Karpas-422 (cell line): Measurements from ENCODE around the gene MME. TPM values are rescaled to one million over a fixed set of nuclear protein-coding genes. Genes with fewer than 3 reads are reported as not detected.

Experiments
- DNase-seq: peaks from one replicate; pipeline ENCODE4 v3.0.0-alpha.2; 2015
- H2AFZ ChIP-seq: fragments of 200-600 bp; sonication (generic); 2 replicates; pipeline ENCODE4 v1.6.1; 2014; ENCODE audit warnings: antibody characterized with exemption, low read length, mixed read lengths
- H3K27ac ChIP-seq: fragments of 200-600 bp; sonication (generic); 2 replicates; pipeline ENCODE4 v1.5.1; 2014; ENCODE audit warnings: mild to moderate bottlenecking, low read length, moderate library complexity
- H3K27me3 ChIP-seq: fragments of 200-600 bp; sonication (generic); 2 replicates; pipeline ENCODE4 v1.6.1; 2014; ENCODE audit warnings: low read length, mixed read lengths
- H3K36me3 ChIP-seq: fragments of 200-600 bp; sonication (generic); 2 replicates; pipeline ENCODE4 v1.6.1; 2014; ENCODE audit warnings: low read length, mixed read lengths; ENCODE audit not compliant: insufficient read depth
- H3K4me1 ChIP-seq: fragments of 200-600 bp; sonication (generic); 2 replicates; pipeline ENCODE4 v1.6.1; 2014; ENCODE audit warnings: mild to moderate bottlenecking, low read length, mixed read lengths
- H3K4me2 ChIP-seq: fragments of 200-600 bp; sonication (generic); 2 replicates; pipeline ENCODE4 v1.6.1; 2014; ENCODE audit warnings: low read length, low read depth, mild to moderate bottlenecking; ENCODE audit not compliant: poor library complexity, severe bottlenecking
- H3K4me3 ChIP-seq: fragments of 200-600 bp; sonication (generic); 2 replicates; pipeline ENCODE4 v1.5.1; 2014; ENCODE audit warnings: mild to moderate bottlenecking, antibody characterized with exemption, low read length, mixed read lengths
- H3K79me2 ChIP-seq: fragments of 200-600 bp; sonication (generic); 2 replicates; pipeline ENCODE4 v1.6.1; 2014; ENCODE audit warnings: mild to moderate bottlenecking, low read length, mixed read lengths
- H3K9ac ChIP-seq: fragments of 200-600 bp; sonication (generic); 2 replicates; pipeline ENCODE4 v1.6.0; 2014; ENCODE audit warnings: low read length
- H3K9me2 ChIP-seq: fragments of 200-600 bp; sonication (generic), shearing (Covaris generic); replicated peaks from 2 replicates; pipeline ENCODE4 v1.6.0; 2014; ENCODE audit warnings: mild to moderate bottlenecking, low read length, moderate library complexity; ENCODE audit not compliant: insufficient read depth
- H3K9me3 ChIP-seq: fragments of 300-700, 200-600 bp; sonication (generic); 2 replicates; pipeline ENCODE4 v1.6.1; 2014; ENCODE audit warnings: low read length, mixed read lengths
- H4K20me1 ChIP-seq: fragments of 200-600 bp; sonication (generic); 2 replicates; pipeline ENCODE4 v1.6.1; 2014; ENCODE audit warnings: mild to moderate bottlenecking, antibody characterized with exemption, low read length, low read depth; ENCODE audit not compliant: insufficient read depth
- total RNA-seq: library from RNA; depleted of rRNA; stranded (reverse); fragments of >200 nt; shearing (Covaris generic); gene quantifications from 2 replicates; pipeline ENCODE4 v1.2.3, GENCODE V29; 2014; ENCODE audit warnings: low replicate concordance

Gene MME
- total RNA-seq, 1 experiment from 2014 or later = 196 TPM

- Histone ChIP-seq H3K27ac (no peak overlapping the region), H3K79me2 (no peaks in the 10 kb centered on the region), H3K27me3 (no peaks in the 10 kb centered on the region), H3K4me3 (no peak overlapping the region), H3K4me2 (no peak overlapping the region), H3K9me3 (no peaks in the 10 kb centered on the region), H4K20me1 (no peaks in the 10 kb centered on the region), H3K9ac (no peak overlapping the region), H3K36me3 (no peaks in the 10 kb centered on the region), H3K9me2 (no peaks in the 10 kb centered on the region), H2AFZ (no peak overlapping the region), H3K4me1 (no peaks in the 10 kb centered on the region)
- DNase-seq = no peak
Measured at GRCh38 chr3:155225417-155225816, 145.3 kb downstream of the MME start.

- Histone ChIP-seq H2AFZ (no peak overlapping the region), H3K36me3 (no peaks in the 10 kb centered on the region), H3K27ac (no peak overlapping the region), H3K4me1 (no peaks in the 10 kb centered on the region), H3K9me3 (no peaks in the 10 kb centered on the region), H3K79me2 (no peaks in the 10 kb centered on the region), H3K27me3 (no peaks in the 10 kb centered on the region), H3K4me3 (no peak overlapping the region), H3K9me2 (no peaks in the 10 kb centered on the region), H3K9ac (no peak overlapping the region), H4K20me1 (no peaks in the 10 kb centered on the region), H3K4me2 (no peak overlapping the region)
- no peak for DNase-seq
Measured at GRCh38 chr3:155227141-155227540, 147.0 kb downstream of the MME start.

GRCh38 chr3:155228676-155229075 is 148.6 kb downstream of the MME start:
- Histone ChIP-seq H3K36me3 (no peaks in the 10 kb centered on the region), H3K4me3 (no peak overlapping the region), H3K9me3 (no peaks in the 10 kb centered on the region), H3K27me3 (no peaks in the 10 kb centered on the region), H3K4me2 (no peak overlapping the region), H2AFZ (no peak overlapping the region), H3K9me2 (no peaks in the 10 kb centered on the region), H3K79me2 (no peaks in the 10 kb centered on the region), H3K4me1 (no peaks in the 10 kb centered on the region), H3K9ac (no peak overlapping the region), H4K20me1 (no peaks in the 10 kb centered on the region), H3K27ac (no peak overlapping the region)
- no peak for DNase-seq

GRCh38 chr3:155229086-155229485 is 149.0 kb downstream of the MME start:
- no peak overlapping the region for H2AFZ ChIP-seq
- H3K36me3 ChIP-seq = no peaks in the 10 kb centered on the region
- H3K79me2 ChIP-seq = no peaks in the 10 kb centered on the region
- H3K9ac ChIP-seq = no peak overlapping the region
- no peak overlapping the region for H3K27ac ChIP-seq
- H3K9me3 ChIP-seq = no peaks in the 10 kb centered on the region
- H3K9me2 ChIP-seq = no peaks in the 10 kb centered on the region
- H3K4me1 ChIP-seq = no peaks in the 10 kb centered on the region
- no peaks in the 10 kb centered on the region for H3K27me3 ChIP-seq
- no peak overlapping the region for H3K4me3 ChIP-seq
- no peak for DNase-seq
- H3K4me2 ChIP-seq = no peak overlapping the region
- H4K20me1 ChIP-seq = no peaks in the 10 kb centered on the region

- H3K36me3 ChIP-seq = no peaks in the 10 kb centered on the region
- H3K4me1 ChIP-seq = no peaks in the 10 kb centered on the region
- no peak for DNase-seq
- H3K9me2 ChIP-seq = no peaks in the 10 kb centered on the region
- H2AFZ ChIP-seq = no peak overlapping the region
- H3K4me2 ChIP-seq = no peak overlapping the region
- no peaks in the 10 kb centered on the region for H3K79me2 ChIP-seq
- H3K27ac ChIP-seq = no peak overlapping the region
- no peaks in the 10 kb centered on the region for H3K27me3 ChIP-seq
- no peak overlapping the region for H3K9ac ChIP-seq
- no peak overlapping the region for H3K4me3 ChIP-seq
- H3K9me3 ChIP-seq = no peaks in the 10 kb centered on the region
- H4K20me1 ChIP-seq = no peaks in the 10 kb centered on the region
Measured at GRCh38 chr3:155230382-155230781, 150.3 kb downstream of the MME start.

GRCh38 chr3:155231792-155232191 is 151.7 kb downstream of the MME start:
- no peak overlapping the region for H2AFZ ChIP-seq
- no peaks in the 10 kb centered on the region for H3K9me2 ChIP-seq
- H3K27ac ChIP-seq = no peak overlapping the region
- no peak overlapping the region for H3K4me2 ChIP-seq
- H3K36me3 ChIP-seq = no peaks in the 10 kb centered on the region
- no peak for DNase-seq
- no peak overlapping the region for H3K9ac ChIP-seq
- H3K79me2 ChIP-seq = no peaks in the 10 kb centered on the region
- H3K27me3 ChIP-seq = no peaks in the 10 kb centered on the region
- H4K20me1 ChIP-seq = no peaks in the 10 kb centered on the region
- no peaks in the 10 kb centered on the region for H3K9me3 ChIP-seq
- H3K4me3 ChIP-seq = no peak overlapping the region
- no peaks in the 10 kb centered on the region for H3K4me1 ChIP-seq

GRCh38 chr3:155232605-155233004 is 152.5 kb downstream of the MME start:
- no peaks in the 10 kb centered on the region for H3K9me3 ChIP-seq
- DNase-seq = no peak
- no peak overlapping the region for H3K27ac ChIP-seq
- H3K79me2 ChIP-seq = no peaks in the 10 kb centered on the region
- H3K9me2 ChIP-seq = no peaks in the 10 kb centered on the region
- H3K27me3 ChIP-seq = no peaks in the 10 kb centered on the region
- no peaks in the 10 kb centered on the region for H3K4me1 ChIP-seq
- no peak overlapping the region for H3K4me2 ChIP-seq
- H4K20me1 ChIP-seq = no peaks in the 10 kb centered on the region
- H3K9ac ChIP-seq = no peak overlapping the region
- H3K36me3 ChIP-seq = no peaks in the 10 kb centered on the region
- H2AFZ ChIP-seq = no peak overlapping the region
- no peak overlapping the region for H3K4me3 ChIP-seq

GRCh38 chr3:155233213-155233612 is 153.1 kb downstream of the MME start:
- H3K9me3 ChIP-seq = no peaks in the 10 kb centered on the region
- no peak for DNase-seq
- H3K4me3 ChIP-seq = no peak overlapping the region
- H3K9me2 ChIP-seq = no peaks in the 10 kb centered on the region
- H3K9ac ChIP-seq = no peak overlapping the region
- no peaks in the 10 kb centered on the region for H3K79me2 ChIP-seq
- H3K4me1 ChIP-seq = no peaks in the 10 kb centered on the region
- no peaks in the 10 kb centered on the region for H4K20me1 ChIP-seq
- no peak overlapping the region for H3K4me2 ChIP-seq
- H3K27me3 ChIP-seq = no peaks in the 10 kb centered on the region
- H3K36me3 ChIP-seq = no peaks in the 10 kb centered on the region
- no peak overlapping the region for H2AFZ ChIP-seq
- no peak overlapping the region for H3K27ac ChIP-seq
